NCI-H345 treated with DMSO at 0.1 percent for 48 hours (cell line): ENCODE data around the gene TPPP.

Experiments
- DNase-seq: peaks from one replicate; lab custom pipeline; 2025; ENCODE audit not compliant: unreplicated experiment; lab: John Stamatoyannopoulos, UW

Gene TPPP

DNA sequence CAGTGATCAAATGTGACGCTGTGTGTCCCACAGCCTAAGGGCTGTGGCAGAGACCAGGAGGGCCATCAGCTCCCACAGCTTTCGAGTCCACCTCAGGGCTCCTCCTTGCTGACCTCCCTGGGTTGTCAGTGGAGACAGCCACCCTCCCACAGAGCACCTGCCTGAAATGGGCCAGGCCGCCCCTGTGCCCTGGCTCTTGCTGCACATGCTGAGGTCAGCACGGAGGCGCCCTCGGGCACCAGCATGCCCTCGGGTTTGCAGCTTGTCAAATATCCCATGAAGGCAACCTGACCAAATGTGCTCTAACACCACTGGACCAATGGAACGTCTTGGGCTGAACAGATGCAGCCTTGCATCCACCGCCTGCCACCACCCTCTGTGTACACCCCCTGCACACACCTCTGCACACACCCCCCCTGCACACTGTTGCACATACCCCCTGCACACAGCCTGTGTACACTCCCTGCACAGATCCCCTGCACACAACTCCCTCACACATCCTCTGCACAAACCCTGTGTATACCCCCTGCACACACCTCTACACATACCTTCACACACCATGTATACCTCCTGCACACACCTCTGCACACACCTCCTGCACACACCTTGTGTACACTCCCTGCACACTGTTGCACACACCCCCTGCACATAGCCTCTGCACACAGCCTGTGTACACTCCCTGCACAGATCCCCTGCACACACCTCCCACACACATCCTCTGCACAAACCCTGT is 83.0 kb downstream of the TPPP start:
- DNase-seq, result no peak
